Measurements from ENCODE around the gene B3GALNT1.

B3GALNT1 gene

GRCh38 chr3:161104561-161105551 lies at the start of gene B3GALNT1:
B3GALNT1 (minus strand) TSS chr3:161105349; CDS start chr3:161086754, 18,595 bp downstream.
- peak; percentile 1 to 4 for DNase-seq (ENCODE audit: extremely low read depth in 1 of 2, low read depth in 1 of 2)

GRCh38 chr3:161153480-161153879 lies 48.3 kb upstream of the B3GALNT1 start:
- no peak for DNase-seq (ENCODE audit: extremely low read depth in 1 of 2, low read depth in 1 of 2)

GRCh38 chr3:161150001-161150525 lies 44.9 kb upstream of the B3GALNT1 start:
- no peak for DNase-seq (ENCODE audit: extremely low read depth in 1 of 2, low read depth in 1 of 2)

GRCh38 chr3:161149529-161149928 lies 44.4 kb upstream of the B3GALNT1 start:
- no peak for DNase-seq (ENCODE audit: extremely low read depth in 1 of 2, low read depth in 1 of 2)

- DNase-seq (ENCODE audit: extremely low read depth in 1 of 2, low read depth in 1 of 2), result no peak
Observed at GRCh38 chr3:161148832-161149475, 43.8 kb upstream of the B3GALNT1 start.

GRCh38 chr3:161142486-161142885 lies 37.3 kb upstream of the B3GALNT1 start:
- DNase-seq (ENCODE audit: extremely low read depth in 1 of 2, low read depth in 1 of 2), result no peak

GRCh38 chr3:161139686-161140085 lies 34.5 kb upstream of the B3GALNT1 start:
- DNase-seq (ENCODE audit: extremely low read depth in 1 of 2, low read depth in 1 of 2), result no peak

GRCh38 chr3:161137260-161137659 lies 32.1 kb upstream of the B3GALNT1 start:
- no peak for DNase-seq (ENCODE audit: extremely low read depth in 1 of 2, low read depth in 1 of 2)

- no peak for DNase-seq (ENCODE audit: extremely low read depth in 1 of 2, low read depth in 1 of 2)
Observed at GRCh38 chr3:161132391-161132790, 27.2 kb upstream of the B3GALNT1 start.

GRCh38 chr3:161126495-161126894 lies 21.3 kb upstream of the B3GALNT1 start:
- DNase-seq (ENCODE audit: extremely low read depth in 1 of 2, low read depth in 1 of 2), result no peak

- DNase-seq (ENCODE audit: extremely low read depth in 1 of 2, low read depth in 1 of 2), result no peak
Observed at GRCh38 chr3:161117646-161118045, 12.5 kb upstream of the B3GALNT1 start.

GRCh38 chr3:161108840-161109239 lies 3.7 kb upstream of the B3GALNT1 start:
- DNase-seq (ENCODE audit: extremely low read depth in 1 of 2, low read depth in 1 of 2), result no peak

GRCh38 chr3:161107311-161107710 lies 2.2 kb upstream of the B3GALNT1 start:
- DNase-seq (ENCODE audit: extremely low read depth in 1 of 2, low read depth in 1 of 2), result no peak

- DNase-seq (ENCODE audit: extremely low read depth in 1 of 2, low read depth in 1 of 2), result no peak
Observed at GRCh38 chr3:161103776-161104385, 1.3 kb downstream of the B3GALNT1 start.

- DNase-seq (ENCODE audit: extremely low read depth in 1 of 2, low read depth in 1 of 2), result no peak
Observed at GRCh38 chr3:161101609-161102008, 3.5 kb downstream of the B3GALNT1 start.

GRCh38 chr3:161100994-161101393 lies 4.2 kb downstream of the B3GALNT1 start:
- no peak for DNase-seq (ENCODE audit: extremely low read depth in 1 of 2, low read depth in 1 of 2)

GRCh38 chr3:161096771-161097367 lies 8.3 kb downstream of the B3GALNT1 start:
- DNase-seq (ENCODE audit: extremely low read depth in 1 of 2, low read depth in 1 of 2), result no peak

GRCh38 chr3:161093895-161094294 lies 11.3 kb downstream of the B3GALNT1 start:
- no peak for DNase-seq (ENCODE audit: extremely low read depth in 1 of 2, low read depth in 1 of 2)

GRCh38 chr3:161084277-161084676 lies 20.9 kb downstream of the B3GALNT1 start:
- DNase-seq (ENCODE audit: extremely low read depth in 1 of 2, low read depth in 1 of 2), result no peak

GRCh38 chr3:161083131-161083530 lies 22.0 kb downstream of the B3GALNT1 start:
- no peak for DNase-seq (ENCODE audit: extremely low read depth in 1 of 2, low read depth in 1 of 2)

GRCh38 chr3:161082063-161082462 lies 23.1 kb downstream of the B3GALNT1 start:
- DNase-seq (ENCODE audit: extremely low read depth in 1 of 2, low read depth in 1 of 2), result no peak

All from stimulated activated CD8-positive, alpha-beta memory T cell treated with anti-CD3 and anti-CD28 coated beads, Interleukin-7, amount 100 ng/mL, for 48 hours (primary cell).